Activated T-helper 2 cell treated with anti-CD3 and anti-CD28 coated beads, Interferon-gamma antibody, Interleukin-2, Interleukin-4, amounts not matched to agents 10 μg/mL and 5 μg/mL and 100 μg/mL, durations not matched to agents 14 hours and 24 hours and 36 hours (primary cell): ENCODE measurements around the gene ANO7. TPM values are rescaled to one million over a fixed set of nuclear protein-coding genes. Genes with fewer than 3 reads are reported as not detected.

ENCODE experiments used
- DNase-seq: peaks from one replicate; pipeline ENCODE4 v3.0.0; 2021; ENCODE audit warnings: low spot score
- H3K27ac Mint-ChIP-seq: one replicate; pipeline ENCODE4 v1.8.0; 2021; ENCODE audit warnings: mixed read lengths
- H3K27me3 Mint-ChIP-seq: one replicate; pipeline ENCODE4 v1.8.0; 2021; ENCODE audit warnings: low read depth, mixed read lengths
- H3K36me3 Mint-ChIP-seq: one replicate; pipeline ENCODE4 v1.8.0; 2021; ENCODE audit warnings: low read depth, mixed read lengths
- H3K4me1 Mint-ChIP-seq: one replicate; pipeline ENCODE4 v1.8.0; 2021; ENCODE audit warnings: low read depth, mixed read lengths
- H3K4me3 Mint-ChIP-seq: one replicate; pipeline ENCODE4 v1.8.0; 2021; ENCODE audit warnings: low read depth, mild to moderate bottlenecking, moderate library complexity, mixed read lengths
- H3K9me3 Mint-ChIP-seq: one replicate; pipeline ENCODE4 v1.8.0; 2021; ENCODE audit warnings: mixed read lengths
- intact Hi-C: fragments of 100-400 bp; cut with micrococcal nuclease; formaldehyde crosslinking; loops from one replicate; pipeline ENCODE4 v1.15.1; 2023
- total RNA-seq: library from RNA; stranded (reverse); gene quantifications from 2 replicates; pipeline ENCODE4 v1.2.3, GENCODE V29; 2022

The ANO7 gene
- total RNA-seq, 1 donor from 2014 or later = 4.3 TPM

DNA sequence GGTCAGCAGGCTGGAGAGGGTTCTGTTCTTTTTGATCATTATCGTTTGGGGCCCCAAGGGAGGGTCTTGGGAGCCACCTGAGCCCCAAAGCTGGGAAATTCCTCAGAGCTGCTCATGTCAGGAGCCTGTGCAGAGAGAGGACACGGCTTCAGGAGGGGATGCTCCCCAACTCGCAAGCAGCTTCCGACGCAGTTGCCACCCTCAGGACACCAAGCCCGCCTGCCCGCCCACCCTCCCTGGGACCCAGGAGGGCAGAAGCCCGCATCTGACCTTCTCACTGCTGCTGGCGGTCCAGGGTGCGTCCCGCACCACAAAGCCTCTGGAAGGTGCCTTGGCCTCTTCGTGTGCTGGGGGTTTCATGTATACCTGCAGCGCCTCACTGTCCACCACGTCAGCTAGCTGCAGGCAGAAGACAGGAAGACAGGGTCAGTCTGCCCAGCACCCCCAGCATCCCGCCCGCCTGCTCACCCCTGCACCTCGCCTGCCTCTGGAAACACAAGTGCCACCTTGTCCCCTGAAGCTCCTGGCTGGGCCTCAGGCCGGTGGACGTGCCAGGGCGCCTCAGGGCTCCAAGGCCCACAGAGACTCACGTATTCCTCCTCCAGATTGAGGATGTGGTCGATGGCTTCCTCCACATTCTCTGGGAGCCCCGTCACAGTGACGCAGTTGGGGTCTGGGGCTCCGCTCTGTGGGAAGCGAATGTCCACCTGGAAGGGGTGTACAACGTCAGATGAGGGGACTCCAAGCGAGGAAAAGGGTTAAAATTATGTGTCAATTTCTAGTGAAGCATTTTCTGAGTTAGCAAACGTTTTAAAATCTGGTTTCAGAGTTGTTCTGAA, 41.3 kb downstream of the ANO7 start:
- no peak for DNase-seq
- no peaks in the 10 kb centered on the region for H3K9me3 Mint-ChIP-seq
- intact Hi-C loops = no loop called here
- H3K36me3 Mint-ChIP-seq = peaks cover 76% of the 10 kb centered on the region
- no peaks in the 10 kb centered on the region for H3K27me3 Mint-ChIP-seq
- no peak overlapping the region for H3K27ac Mint-ChIP-seq
- no peaks in the 10 kb centered on the region for H3K4me1 Mint-ChIP-seq
- no peak overlapping the region for H3K4me3 Mint-ChIP-seq

DNA sequence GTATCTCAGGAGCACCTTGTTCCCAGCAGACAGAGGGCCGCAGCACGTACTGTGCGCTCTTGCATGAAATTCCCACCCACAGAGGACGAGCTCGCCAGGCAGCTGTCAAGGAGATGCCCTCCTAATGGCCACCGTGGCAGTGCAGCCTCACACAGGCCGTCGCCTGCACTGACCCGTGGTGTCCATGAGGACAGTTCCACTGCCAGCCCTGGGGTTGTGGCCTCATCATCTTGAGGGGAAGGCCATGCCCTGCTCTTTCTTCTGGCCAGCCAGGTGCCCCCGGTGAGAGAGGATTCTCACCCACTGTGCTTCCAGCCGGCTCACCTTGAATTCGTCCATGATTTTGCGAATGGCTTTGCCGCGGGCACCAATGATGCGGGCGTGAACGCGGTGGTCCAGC, 42.0 kb downstream of the ANO7 start:
- Mint-ChIP-seq H3K9me3 (no peaks in the 10 kb centered on the region), H3K4me1 (no peaks in the 10 kb centered on the region), H3K27ac (no peak overlapping the region), H3K4me3 (no peak overlapping the region), H3K27me3 (no peaks in the 10 kb centered on the region), H3K36me3 (peaks cover 82% of the 10 kb centered on the region)
- DNase-seq = no peak
- intact Hi-C loops = no loop called here

DNA sequence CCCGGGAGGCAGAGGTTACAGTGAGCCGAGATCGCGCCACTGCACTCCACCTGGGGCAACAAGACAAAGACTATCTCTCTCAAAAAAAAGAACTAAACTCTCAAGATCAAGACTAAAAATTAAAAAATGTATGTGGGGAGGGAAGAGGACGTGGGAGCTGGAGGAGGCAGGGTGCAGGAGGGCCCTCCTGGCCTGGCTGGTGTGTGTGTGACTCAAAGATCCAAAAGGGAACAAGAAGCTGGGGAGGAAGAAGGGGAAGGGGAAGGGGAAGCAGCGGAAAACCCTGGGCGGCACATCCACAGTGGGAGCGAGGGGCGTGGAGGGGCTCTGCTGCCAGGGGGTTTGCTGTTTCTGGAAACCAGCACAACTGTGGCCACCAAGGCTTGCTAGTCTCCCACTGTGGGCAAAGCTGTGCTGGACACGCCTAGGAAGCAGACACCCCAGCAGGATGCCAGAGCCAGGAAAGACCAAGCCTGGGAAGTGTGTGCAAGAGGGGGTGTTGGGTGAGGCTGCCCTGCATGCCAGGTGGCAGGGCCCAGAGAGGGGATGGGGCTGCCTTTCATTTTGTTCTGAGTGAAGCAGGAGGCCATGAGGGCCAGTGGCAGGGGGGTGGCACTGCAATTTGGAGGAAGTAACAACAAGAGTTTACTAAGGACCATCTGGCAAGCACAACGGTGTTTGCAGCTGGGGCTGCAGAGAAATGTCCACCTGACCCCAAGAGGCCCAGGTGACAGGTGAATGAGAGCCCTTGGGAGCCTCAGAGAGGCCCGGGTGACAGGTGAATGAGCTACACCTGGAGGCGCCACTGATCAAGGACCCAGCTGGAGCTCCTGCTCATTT, 44.5 kb downstream of the ANO7 start:
- Mint-ChIP-seq H3K27me3 (no peaks in the 10 kb centered on the region), H3K36me3 (peaks cover 87% of the 10 kb centered on the region), H3K9me3 (no peaks in the 10 kb centered on the region), H3K4me3 (no peak overlapping the region), H3K27ac (no peak overlapping the region), H3K4me1 (no peaks in the 10 kb centered on the region)
- no peak for DNase-seq
- intact Hi-C loops = no loop called here

DNA sequence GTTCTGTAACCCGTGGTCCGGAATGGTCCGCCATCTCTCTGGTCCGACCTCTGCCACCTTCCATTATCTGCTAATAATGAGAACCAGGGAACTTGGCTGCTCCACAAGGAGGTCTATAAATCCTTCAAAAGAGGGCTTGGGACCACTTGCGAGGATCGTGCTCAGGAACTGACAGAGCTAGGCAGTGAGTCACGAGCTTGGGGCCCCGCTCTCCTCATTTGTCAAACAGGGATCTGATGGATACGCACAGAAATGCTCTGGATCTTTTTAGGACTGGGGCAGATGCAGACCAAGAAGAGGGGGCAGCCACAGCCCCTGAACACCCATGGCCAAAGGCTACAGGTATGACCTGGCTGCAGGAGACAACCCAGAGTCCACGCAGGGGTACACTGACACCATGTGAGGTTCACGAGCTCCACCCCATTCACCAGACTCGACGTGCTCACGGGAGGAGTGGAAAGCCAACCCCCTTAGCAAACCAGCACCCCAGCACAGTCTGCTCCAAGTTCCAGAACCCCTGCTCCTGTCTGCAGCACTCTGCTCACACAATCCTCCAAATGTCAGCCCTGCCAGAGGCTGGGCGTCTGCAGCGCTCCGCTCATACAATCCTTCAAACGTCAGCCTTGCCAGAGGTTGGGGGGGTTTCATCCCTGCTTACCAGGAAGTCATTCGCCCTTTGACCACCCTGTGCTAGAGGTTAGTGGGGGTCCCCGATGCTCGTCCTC, 45.8 kb downstream of the ANO7 start:
- H3K27ac Mint-ChIP-seq = no peak overlapping the region
- peaks cover 90% of the 10 kb centered on the region for H3K36me3 Mint-ChIP-seq
- H3K27me3 Mint-ChIP-seq = no peaks in the 10 kb centered on the region
- H3K4me3 Mint-ChIP-seq = no peak overlapping the region
- intact Hi-C loops = no loop called here
- no peaks in the 10 kb centered on the region for H3K4me1 Mint-ChIP-seq
- H3K9me3 Mint-ChIP-seq = no peaks in the 10 kb centered on the region
- DNase-seq = no peak

DNA sequence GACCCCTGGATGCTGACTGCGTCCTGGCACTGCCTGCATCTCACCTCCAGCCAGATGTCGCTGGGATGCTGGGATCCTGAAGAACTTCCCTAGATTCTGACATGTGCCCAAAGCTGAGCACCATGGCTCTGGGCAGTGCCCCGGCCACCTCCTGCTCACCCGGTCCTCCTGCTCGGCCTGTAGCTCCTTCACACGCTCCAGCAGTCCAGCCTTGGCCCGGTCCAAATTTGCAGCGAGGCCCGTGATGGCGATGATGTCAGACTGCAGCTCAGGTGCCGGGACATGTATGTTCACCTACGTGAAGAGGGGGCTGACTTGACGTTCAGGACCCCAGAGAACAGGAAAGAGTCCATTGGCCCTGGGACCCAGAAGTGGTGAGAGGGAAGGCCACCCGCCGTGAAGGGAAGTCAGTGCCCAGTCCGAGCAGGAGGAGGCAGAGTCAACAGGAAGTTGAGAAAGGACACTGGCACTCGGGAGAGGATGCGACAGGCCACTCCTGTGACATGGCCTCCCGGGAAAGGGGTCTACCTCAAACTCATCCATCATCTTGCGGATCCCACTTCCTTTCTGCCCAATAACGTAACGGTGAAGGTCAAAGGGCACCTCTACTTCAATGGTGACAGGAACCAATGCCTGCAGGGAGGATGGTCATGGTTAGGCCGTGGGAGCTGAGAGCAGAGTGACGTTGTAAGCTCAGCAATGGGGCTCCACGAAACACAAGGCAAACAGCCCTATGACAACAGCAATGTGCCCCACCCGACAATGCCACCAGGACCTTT, 46.7 kb downstream of the ANO7 start:
- Mint-ChIP-seq H3K27ac (no peak overlapping the region), H3K9me3 (no peaks in the 10 kb centered on the region), H3K36me3 (peaks cover 93% of the 10 kb centered on the region), H3K4me1 (no peaks in the 10 kb centered on the region), H3K27me3 (no peaks in the 10 kb centered on the region), H3K4me3 (no peak overlapping the region)
- DNase-seq = no peak
- intact Hi-C loops = no loop called here

DNA sequence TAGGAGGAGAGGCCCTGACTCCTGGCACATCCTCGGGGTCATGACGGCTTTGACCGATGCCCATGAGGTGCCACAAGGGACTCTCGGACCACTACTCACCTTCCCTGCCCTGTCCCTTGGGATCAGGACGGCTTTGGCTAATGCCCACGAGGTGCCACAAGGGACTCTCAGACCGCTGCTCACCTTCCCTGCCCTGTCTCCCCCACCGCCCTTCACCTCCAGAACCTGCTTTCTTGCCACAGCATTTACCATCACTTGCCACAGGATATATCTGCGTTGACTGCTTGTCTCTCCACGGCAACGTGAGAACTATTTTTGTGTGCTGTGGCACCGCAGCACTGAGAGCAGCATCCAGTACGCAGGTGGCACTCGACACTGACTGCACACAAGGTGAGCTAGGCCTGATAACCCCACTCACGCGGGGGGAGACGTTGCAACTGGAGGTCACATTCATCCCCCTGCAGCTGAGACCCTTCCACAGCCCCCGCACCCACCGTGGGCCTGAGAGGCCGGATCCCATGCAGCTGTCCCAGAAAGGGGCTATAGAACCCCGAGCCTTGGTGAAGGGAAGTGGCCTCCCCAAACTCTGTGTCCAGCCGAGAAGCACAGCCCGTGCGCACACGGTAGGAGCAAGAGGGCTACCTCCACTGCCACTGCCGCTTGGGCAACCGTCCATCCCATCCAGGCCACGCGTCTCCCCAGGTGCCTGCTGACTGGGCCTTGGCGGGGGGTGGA, 47.5 kb downstream of the ANO7 start:
- intact Hi-C loops = no loop called here
- Mint-ChIP-seq H3K9me3 (no peaks in the 10 kb centered on the region), H3K27ac (no peak overlapping the region), H3K36me3 (peaks cover 93% of the 10 kb centered on the region), H3K4me3 (no peak overlapping the region), H3K4me1 (no peaks in the 10 kb centered on the region), H3K27me3 (no peaks in the 10 kb centered on the region)
- DNase-seq = no peak

DNA sequence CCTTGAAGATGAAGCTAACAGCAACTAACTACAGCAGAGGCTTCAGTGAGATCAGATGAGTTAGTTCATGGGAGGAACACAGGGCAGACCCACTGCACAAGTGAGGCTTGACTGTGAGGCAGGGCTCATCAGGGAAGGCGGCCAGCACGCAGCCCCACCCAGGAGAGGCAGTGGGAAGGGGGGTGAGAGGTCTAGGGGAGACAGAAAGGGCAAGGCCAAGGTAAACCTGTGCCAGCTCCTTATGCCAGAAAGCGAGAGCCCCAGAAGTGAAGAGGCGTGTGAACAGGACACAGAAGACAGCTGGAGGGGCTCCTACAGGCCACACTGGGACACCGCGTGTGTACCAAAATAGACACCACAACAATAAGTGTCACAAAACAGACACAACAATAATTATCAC, 48.6 kb downstream of the ANO7 start:
- Mint-ChIP-seq H3K4me3 (no peak overlapping the region), H3K27me3 (no peaks in the 10 kb centered on the region), H3K27ac (no peak overlapping the region), H3K9me3 (no peaks in the 10 kb centered on the region), H3K4me1 (no peaks in the 10 kb centered on the region), H3K36me3 (peaks cover 92% of the 10 kb centered on the region)
- intact Hi-C loops = no loop called here
- DNase-seq = no peak

DNA sequence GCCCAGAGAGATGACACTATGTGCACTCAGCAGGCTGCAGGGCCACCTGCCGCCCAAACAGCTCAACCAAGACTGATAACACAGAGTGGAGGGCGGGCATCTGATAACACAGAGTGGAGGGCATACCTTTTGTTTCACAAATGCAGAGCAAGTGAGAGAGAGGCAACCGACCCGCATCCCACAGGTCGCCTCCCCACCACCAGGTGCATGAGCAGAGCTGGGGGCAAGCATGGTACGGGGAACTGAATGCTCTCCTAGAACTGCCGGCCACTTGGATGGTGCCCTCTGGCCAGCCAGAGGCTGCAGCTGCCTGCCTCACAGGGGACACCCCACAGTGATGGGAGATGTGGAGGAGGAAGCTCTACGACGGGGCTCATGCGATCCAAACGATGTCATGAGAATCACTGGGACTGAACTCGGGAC, 49.5 kb downstream of the ANO7 start:
- Mint-ChIP-seq H3K27ac (no peak overlapping the region), H3K4me1 (no peaks in the 10 kb centered on the region), H3K4me3 (no peak overlapping the region), H3K9me3 (no peaks in the 10 kb centered on the region), H3K36me3 (peaks cover 93% of the 10 kb centered on the region), H3K27me3 (no peaks in the 10 kb centered on the region)
- no peak for DNase-seq
- intact Hi-C loops = no loop called here

DNA sequence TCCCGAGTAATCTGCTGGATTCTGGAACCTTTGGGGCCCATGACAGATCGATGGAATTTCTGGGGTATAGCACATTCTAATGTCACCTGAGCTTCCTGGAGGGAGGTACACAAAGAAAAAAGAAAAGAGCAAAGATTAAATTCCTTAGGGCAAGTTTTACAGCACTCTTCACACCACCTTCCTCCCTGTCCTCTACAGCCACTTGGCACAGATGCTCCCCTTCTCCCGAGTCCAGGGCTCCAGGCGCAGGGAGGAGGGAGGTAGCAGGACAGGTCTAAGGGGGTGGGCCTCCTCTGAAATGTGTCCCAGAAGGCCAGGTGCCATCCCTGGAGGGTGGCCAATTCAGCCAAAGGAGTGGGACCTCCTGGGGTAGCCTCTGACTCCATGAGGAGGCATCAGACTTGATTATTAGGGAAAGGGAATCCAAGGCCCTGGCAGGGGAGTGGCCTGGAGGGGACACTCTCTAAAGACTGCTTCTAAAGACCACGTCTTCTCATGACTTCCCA, 50.3 kb downstream of the ANO7 start:
- H3K4me1 Mint-ChIP-seq = no peaks in the 10 kb centered on the region
- H3K27ac Mint-ChIP-seq = no peak overlapping the region
- H3K9me3 Mint-ChIP-seq = no peaks in the 10 kb centered on the region
- H3K27me3 Mint-ChIP-seq = no peaks in the 10 kb centered on the region
- DNase-seq = no peak
- no peak overlapping the region for H3K4me3 Mint-ChIP-seq
- peaks cover 91% of the 10 kb centered on the region for H3K36me3 Mint-ChIP-seq
- intact Hi-C loops = no loop called here

DNA sequence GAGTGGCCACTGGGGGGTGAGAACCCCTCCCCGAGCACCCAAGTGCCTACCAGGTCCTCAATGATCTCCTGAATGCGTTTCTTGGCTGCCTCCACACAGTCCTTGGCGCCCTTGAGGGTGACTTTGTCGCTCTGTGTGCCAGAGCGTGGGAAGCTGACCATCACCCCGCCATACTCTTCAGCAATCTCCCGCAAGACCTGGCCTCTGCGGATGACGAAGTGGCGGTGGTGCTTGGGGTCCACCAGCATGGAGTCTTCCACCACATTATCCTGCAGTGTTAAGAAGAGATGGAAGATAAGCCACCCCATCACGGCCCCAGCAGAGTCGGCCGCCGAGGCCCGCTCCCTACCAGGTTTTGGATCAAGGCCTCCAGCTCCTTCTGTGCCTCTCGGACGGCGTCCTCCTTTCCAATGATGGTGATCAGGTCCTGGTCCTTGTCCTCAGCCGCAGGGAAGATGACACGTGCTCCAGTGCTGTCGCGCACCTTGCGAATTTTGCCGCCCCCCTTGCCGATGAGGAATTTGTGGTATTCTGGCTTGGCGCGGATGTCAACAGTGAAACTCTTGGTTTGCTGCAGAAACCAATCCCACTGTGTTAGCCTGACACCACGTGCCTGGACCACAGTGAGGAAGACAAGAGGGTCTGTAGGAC, 51.2 kb downstream of the ANO7 start:
- intact Hi-C loops = no loop called here
- no peak overlapping the region for H3K27ac Mint-ChIP-seq

DNA sequence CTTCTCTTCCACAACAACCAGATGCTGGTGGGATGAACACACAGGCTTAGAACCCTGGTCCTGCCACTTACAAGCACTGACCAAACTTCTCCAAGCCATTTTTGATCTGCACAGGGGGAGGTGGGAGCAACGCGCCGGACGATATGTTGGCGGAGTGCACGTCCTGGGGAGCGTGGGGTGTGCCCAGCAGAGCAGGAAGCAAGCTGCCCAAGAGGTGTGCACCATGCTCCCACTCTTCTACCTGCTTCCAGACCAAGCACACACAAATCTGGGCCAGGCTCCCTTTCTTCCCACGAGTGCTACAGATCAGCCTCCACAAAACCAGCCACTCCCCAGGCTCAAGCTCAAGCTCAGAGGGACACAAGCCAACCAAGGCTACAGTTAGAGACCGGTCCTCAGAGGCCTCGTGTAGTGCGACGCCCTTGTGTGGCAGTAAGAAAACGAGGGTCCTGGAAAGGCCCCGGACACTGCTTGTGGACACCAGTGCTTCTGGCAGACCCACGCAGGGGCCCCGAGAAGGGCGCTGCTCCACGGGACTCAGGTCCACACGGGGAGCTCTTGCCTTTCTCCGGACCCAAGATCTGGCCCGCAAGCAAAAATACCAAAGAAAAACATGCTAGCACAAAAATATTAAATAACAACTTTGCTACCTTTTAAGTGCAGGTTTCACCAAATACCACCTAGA, 52.0 kb downstream of the ANO7 start:
- Mint-ChIP-seq H3K36me3 (peaks cover 88% of the 10 kb centered on the region), H3K9me3 (no peaks in the 10 kb centered on the region), H3K4me3 (no peak overlapping the region), H3K27ac (no peak overlapping the region), H3K4me1 (no peaks in the 10 kb centered on the region), H3K27me3 (no peaks in the 10 kb centered on the region)
- DNase-seq = no peak
- intact Hi-C loops = no loop called here

More for the DNA sequence above, 51.2 kb downstream of the ANO7 start:
- Mint-ChIP-seq H3K9me3 (no peaks in the 10 kb centered on the region), H3K36me3 (peaks cover 91% of the 10 kb centered on the region), H3K27me3 (no peaks in the 10 kb centered on the region), H3K4me3 (no peak overlapping the region), H3K4me1 (no peaks in the 10 kb centered on the region)
- no peak for DNase-seq
